ENCODE results near the gene PNRC1.
"Not testable (repeated sequence)": the region's sequence is repeated elsewhere in the genome, so short reads cannot be mapped to it uniquely, and the experiment has no call there.

The PNRC1 gene

GRCh38 chr6:89120371-89120770 lies 39.8 kb downstream of the PNRC1 start:
- Histone ChIP-seq H3K9ac (ENCODE audit: low read length) (no peak overlapping the region), H3K27me3 (ENCODE audit: control insufficient read depth, insufficient read depth, low read length) (peaks cover 4% of the 10 kb centered on the region), H3K9me3 (ENCODE audit: control insufficient read depth, low read length) (no peaks in the 10 kb centered on the region)

GRCh38 chr6:89121934-89122333 lies 41.4 kb downstream of the PNRC1 start:
- H3K36me3 ChIP-seq (ENCODE audit: control insufficient read depth, insufficient read depth, low read length): no peaks in the 10 kb centered on the region

More at GRCh38 chr6:89120371-89120770, 39.8 kb downstream of the PNRC1 start:
- Histone ChIP-seq H3K36me3 (ENCODE audit: control insufficient read depth, insufficient read depth, low read length) (no peaks in the 10 kb centered on the region), H3K4me1 (ENCODE audit: control insufficient read depth, insufficient read depth, low read length) (peaks cover 6% of the 10 kb centered on the region), H3K4me3 (ENCODE audit: low read length) (no peak overlapping the region)

GRCh38 chr6:89122625-89123024 lies 42.1 kb downstream of the PNRC1 start:
- Histone ChIP-seq H3K9me3 (ENCODE audit: control insufficient read depth, low read length) (no peaks in the 10 kb centered on the region), H3K9ac (ENCODE audit: low read length) (no peak overlapping the region), H3K36me3 (ENCODE audit: control insufficient read depth, insufficient read depth, low read length) (no peaks in the 10 kb centered on the region), H3K27me3 (ENCODE audit: control insufficient read depth, insufficient read depth, low read length) (peaks cover 4% of the 10 kb centered on the region), H3K4me1 (ENCODE audit: control insufficient read depth, insufficient read depth, low read length) (no peaks in the 10 kb centered on the region), H3K4me3 (ENCODE audit: low read length) (no peak overlapping the region)

More at GRCh38 chr6:89121934-89122333, 41.4 kb downstream of the PNRC1 start:
- H3K4me1 ChIP-seq (ENCODE audit: control insufficient read depth, insufficient read depth, low read length): peaks cover 3% of the 10 kb centered on the region
- peaks cover 4% of the 10 kb centered on the region for H3K27me3 ChIP-seq (ENCODE audit: control insufficient read depth, insufficient read depth, low read length)
- H3K9ac ChIP-seq (ENCODE audit: low read length): no peak overlapping the region
- H3K4me3 ChIP-seq (ENCODE audit: low read length): no peak overlapping the region
- no peaks in the 10 kb centered on the region for H3K9me3 ChIP-seq (ENCODE audit: control insufficient read depth, low read length)

- H3K9me3 ChIP-seq (ENCODE audit: control insufficient read depth, low read length); H3K36me3 ChIP-seq (ENCODE audit: control insufficient read depth, insufficient read depth, low read length); H3K27me3 ChIP-seq (ENCODE audit: control insufficient read depth, insufficient read depth, low read length); H3K4me1 ChIP-seq (ENCODE audit: control insufficient read depth, insufficient read depth, low read length); H3K4me3 ChIP-seq (ENCODE audit: low read length); H3K9ac ChIP-seq (ENCODE audit: low read length): not testable (repeated sequence)
These were observed 47.7 kb downstream of the PNRC1 start for GRCh38 chr6:89128256-89128671.

GRCh38 chr6:89131599-89131998 lies 51.0 kb downstream of the PNRC1 start:
- no peaks in the 10 kb centered on the region for H3K36me3 ChIP-seq (ENCODE audit: control insufficient read depth, insufficient read depth, low read length)
- H3K9me3 ChIP-seq (ENCODE audit: control insufficient read depth, low read length): no peaks in the 10 kb centered on the region
- no peaks in the 10 kb centered on the region for H3K27me3 ChIP-seq (ENCODE audit: control insufficient read depth, insufficient read depth, low read length)
- H3K4me1 ChIP-seq (ENCODE audit: control insufficient read depth, insufficient read depth, low read length): no peaks in the 10 kb centered on the region
- no peak overlapping the region for H3K4me3 ChIP-seq (ENCODE audit: low read length)
- no peak overlapping the region for H3K9ac ChIP-seq (ENCODE audit: low read length)

GRCh38 chr6:89132057-89132456 lies 51.5 kb downstream of the PNRC1 start:
- no peaks in the 10 kb centered on the region for H3K4me1 ChIP-seq (ENCODE audit: control insufficient read depth, insufficient read depth, low read length)
- no peaks in the 10 kb centered on the region for H3K9me3 ChIP-seq (ENCODE audit: control insufficient read depth, low read length)
- H3K27me3 ChIP-seq (ENCODE audit: control insufficient read depth, insufficient read depth, low read length): no peaks in the 10 kb centered on the region
- no peak overlapping the region for H3K9ac ChIP-seq (ENCODE audit: low read length)
- H3K4me3 ChIP-seq (ENCODE audit: low read length): no peak overlapping the region
- no peaks in the 10 kb centered on the region for H3K36me3 ChIP-seq (ENCODE audit: control insufficient read depth, insufficient read depth, low read length)

GRCh38 chr6:89133981-89134380 lies 53.4 kb downstream of the PNRC1 start:
- H3K27me3 ChIP-seq (ENCODE audit: control insufficient read depth, insufficient read depth, low read length): no peaks in the 10 kb centered on the region
- H3K9me3 ChIP-seq (ENCODE audit: control insufficient read depth, low read length): no peaks in the 10 kb centered on the region
- no peaks in the 10 kb centered on the region for H3K36me3 ChIP-seq (ENCODE audit: control insufficient read depth, insufficient read depth, low read length)
- no peak overlapping the region for H3K4me3 ChIP-seq (ENCODE audit: low read length)
- no peak overlapping the region for H3K9ac ChIP-seq (ENCODE audit: low read length)
- peaks cover 1% of the 10 kb centered on the region for H3K4me1 ChIP-seq (ENCODE audit: control insufficient read depth, insufficient read depth, low read length)

GRCh38 chr6:89134723-89135122 lies 54.2 kb downstream of the PNRC1 start:
- no peaks in the 10 kb centered on the region for H3K27me3 ChIP-seq (ENCODE audit: control insufficient read depth, insufficient read depth, low read length)
- no peak overlapping the region for H3K9ac ChIP-seq (ENCODE audit: low read length)
- H3K36me3 ChIP-seq (ENCODE audit: control insufficient read depth, insufficient read depth, low read length): no peaks in the 10 kb centered on the region
- H3K9me3 ChIP-seq (ENCODE audit: control insufficient read depth, low read length): no peaks in the 10 kb centered on the region
- no peak overlapping the region for H3K4me3 ChIP-seq (ENCODE audit: low read length)
- H3K4me1 ChIP-seq (ENCODE audit: control insufficient read depth, insufficient read depth, low read length): peaks cover 9% of the 10 kb centered on the region

Data from mucosa of stomach (tissue), 1 donor.